Erythroblast (primary cell): Measurements from ENCODE around the gene IMMP1L.
"Not testable (repeated sequence)": the region's sequence is repeated elsewhere in the genome, so short reads cannot be mapped to it uniquely, and the experiment has no call there.

Experiments
- DNase-seq, 2 experiments: peaks; one replicate each; lab custom pipeline; 2025; lab: John Stamatoyannopoulos, UW
- GATA1 ChIP-seq: IDR thresholded peaks from 2 replicates; pipeline ENCODE4 v1.6.1; 2011; ENCODE audit warnings: low read depth, mild to moderate bottlenecking, control low read depth, low read length, moderate library complexity
- POLR2A ChIP-seq: IDR thresholded peaks from 2 replicates; pipeline ENCODE4 v1.6.1; 2011; ENCODE audit warnings: mild to moderate bottlenecking, low read length

The IMMP1L gene, protein sequence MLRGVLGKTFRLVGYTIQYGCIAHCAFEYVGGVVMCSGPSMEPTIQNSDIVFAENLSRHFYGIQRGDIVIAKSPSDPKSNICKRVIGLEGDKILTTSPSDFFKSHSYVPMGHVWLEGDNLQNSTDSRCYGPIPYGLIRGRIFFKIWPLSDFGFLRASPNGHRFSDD

GRCh38 chr11:31509429-31510345 lies at the start of gene IMMP1L, which contains the start of gene ELP4:
IMMP1L (minus strand) TSS chr11:31509622; CDS start chr11:31463276, 46,346 bp downstream.
ELP4 (plus strand) TSS chr11:31509767; CDS start chr11:31509785, 18 bp downstream.
- TF ChIP-seq POLR2A = peak; percentile 94
- TF ChIP-seq GATA1 = no peak
- peak; percentile 98 for DNase-seq

DNA sequence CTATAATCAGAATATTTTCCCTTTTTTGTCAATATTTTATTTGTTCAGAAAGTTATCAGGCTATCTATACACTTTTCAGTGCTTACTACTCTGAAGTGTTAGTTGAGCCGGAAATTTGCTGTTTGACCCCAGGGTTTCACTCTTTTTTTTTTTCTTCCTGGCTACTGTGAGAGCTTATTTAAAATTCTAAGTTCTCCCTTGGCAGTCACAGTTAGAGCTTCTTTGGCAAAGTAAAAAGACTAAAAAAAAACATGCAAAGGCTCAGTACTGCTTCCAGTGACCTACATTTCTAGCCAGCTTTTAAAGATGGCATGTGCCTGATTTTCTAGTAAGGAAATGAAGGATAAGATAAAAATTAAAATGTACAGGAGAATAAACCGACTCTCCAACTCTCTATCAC lies 48.6 kb upstream of the IMMP1L start:
- TF ChIP-seq POLR2A = no peak
- TF ChIP-seq GATA1 = no peak
- DNase-seq = no peak

- no peak for TF ChIP-seq GATA1
- TF ChIP-seq POLR2A = no peak
- DNase-seq = no peak
These were observed 46.5 kb upstream of the IMMP1L start for GRCh38 chr11:31555938-31556337.

- DNase-seq = no peak
- TF ChIP-seq POLR2A = no peak
- TF ChIP-seq GATA1 = no peak
These were observed 33.4 kb upstream of the IMMP1L start for GRCh38 chr11:31542862-31543261.

GRCh38 chr11:31535479-31535878 lies 26.1 kb upstream of the IMMP1L start:
- TF ChIP-seq GATA1 = no peak
- DNase-seq = no peak

DNA sequence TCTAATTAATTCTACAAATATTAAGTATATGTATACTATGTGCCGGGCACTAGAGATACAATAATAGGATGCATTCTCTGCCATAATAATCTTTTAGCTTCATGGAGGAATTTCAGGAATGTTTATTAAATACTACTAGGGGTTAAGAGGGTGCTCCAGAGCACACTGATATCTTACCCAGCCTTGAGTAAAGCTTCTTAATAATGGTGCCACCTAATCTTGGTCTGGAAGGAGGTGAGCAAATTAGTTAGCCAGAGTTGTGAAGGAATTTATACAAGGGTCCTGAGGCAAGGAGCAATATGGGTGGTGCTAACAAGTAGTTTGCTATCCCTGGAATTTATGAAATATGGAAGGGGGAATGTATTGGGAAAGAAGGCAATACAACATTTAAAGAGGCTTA lies 21.9 kb upstream of the IMMP1L start:
- no peak for DNase-seq
- TF ChIP-seq GATA1 (no peak), POLR2A (no peak)

- TF ChIP-seq POLR2A (no peak), GATA1 (no peak)
- no peak for DNase-seq
These were observed 20.3 kb upstream of the IMMP1L start for GRCh38 chr11:31529701-31530100.

- TF ChIP-seq POLR2A (no peak), GATA1 (no peak)
- no peak for DNase-seq
These were observed 19.8 kb upstream of the IMMP1L start for GRCh38 chr11:31529189-31529588.

DNA sequence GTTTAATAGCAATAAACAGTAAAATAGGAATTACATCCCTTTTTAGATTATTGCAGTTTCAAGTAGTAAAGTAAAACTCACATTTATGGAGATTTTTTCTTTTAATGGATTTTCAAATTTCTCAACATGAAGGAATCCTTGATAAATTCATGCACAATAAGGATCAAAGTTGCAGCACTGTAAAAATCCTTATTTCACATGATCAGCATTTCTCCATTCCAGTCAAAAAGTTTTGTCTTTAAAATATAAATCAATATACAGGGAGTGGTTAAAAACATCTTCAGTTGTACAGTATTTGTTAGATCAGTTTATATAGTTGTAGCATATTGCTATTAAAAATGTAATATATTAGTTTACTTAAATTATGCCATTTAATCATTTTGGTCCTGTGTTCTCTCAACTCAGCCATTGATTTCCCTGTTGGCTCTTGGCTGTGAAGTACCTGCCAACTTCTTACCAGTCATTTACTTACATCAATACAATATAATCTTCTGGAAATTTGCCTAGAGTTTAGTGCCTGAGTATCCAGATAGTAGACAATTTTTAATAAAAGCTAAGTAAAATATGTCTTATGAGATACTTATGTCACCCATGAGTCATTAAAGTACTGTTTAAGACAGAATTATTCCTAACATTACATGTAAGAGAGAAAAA lies 12.2 kb upstream of the IMMP1L start:
- TF ChIP-seq POLR2A (no peak), GATA1 (no peak)
- no peak for DNase-seq

- TF ChIP-seq POLR2A (no peak), GATA1 (no peak)
- no peak for DNase-seq
These were observed 2.7 kb upstream of the IMMP1L start for GRCh38 chr11:31512117-31512516.

- no peak for TF ChIP-seq POLR2A
- TF ChIP-seq GATA1 = no peak
- peak in 1 of 2 experiments; percentile 72 for DNase-seq
These were observed 382 bp downstream of the IMMP1L start for GRCh38 chr11:31509051-31509428.

- no peak for DNase-seq
- TF ChIP-seq POLR2A (no peak), GATA1 (no peak)
These were observed 8.9 kb downstream of the IMMP1L start for GRCh38 chr11:31500560-31500959.

- TF ChIP-seq GATA1 (no peak), POLR2A (no peak)
- DNase-seq = no peak
These were observed 9.7 kb downstream of the IMMP1L start for GRCh38 chr11:31499576-31500178.

- DNase-seq = not testable (repeated sequence)
These were observed 15.7 kb downstream of the IMMP1L start for GRCh38 chr11:31493762-31494161.
